Activated gamma-delta T cell treated with anti-CD3 and anti-CD28 coated beads, Interleukin-2, amount 50 U/mL, for 16 hours (primary cell): ENCODE measurements around the gene USP22.
A peak's percentile ranks its signal among the peaks of the same experiment; 100 is the strongest.

Experiments
- DNase-seq: peaks from one replicate; pipeline ENCODE4 v3.0.0-alpha.2; 2020; ENCODE audit warnings: low read depth

Gene USP22

DNA sequence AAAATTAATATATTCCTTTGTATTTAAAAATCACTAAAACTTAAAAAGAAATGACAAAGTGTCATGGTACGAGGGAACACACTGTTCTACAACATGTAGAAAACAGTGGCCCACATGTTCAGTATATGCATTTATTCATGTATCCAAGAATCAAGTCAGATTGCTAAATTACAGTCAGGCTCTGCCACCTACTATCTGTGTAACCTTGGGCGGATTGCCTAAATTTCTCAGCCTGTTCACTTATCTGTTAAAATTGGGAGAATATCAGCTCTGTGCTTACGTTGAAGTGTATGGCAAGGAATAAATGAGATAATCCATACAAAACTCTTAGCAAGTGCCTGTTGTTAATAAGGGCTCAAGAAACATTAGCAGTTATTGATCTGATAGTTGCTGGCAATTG is 3.4 kb upstream of the USP22 start:
- DNase-seq, result no peak

- no peak for DNase-seq
These were observed 2.2 kb upstream of the USP22 start for GRCh38 chr17:21044971-21045370.

- DNase-seq, result peak; percentile 93
These were observed 753 bp upstream of the USP22 start for GRCh38 chr17:21043296-21044232.

DNA sequence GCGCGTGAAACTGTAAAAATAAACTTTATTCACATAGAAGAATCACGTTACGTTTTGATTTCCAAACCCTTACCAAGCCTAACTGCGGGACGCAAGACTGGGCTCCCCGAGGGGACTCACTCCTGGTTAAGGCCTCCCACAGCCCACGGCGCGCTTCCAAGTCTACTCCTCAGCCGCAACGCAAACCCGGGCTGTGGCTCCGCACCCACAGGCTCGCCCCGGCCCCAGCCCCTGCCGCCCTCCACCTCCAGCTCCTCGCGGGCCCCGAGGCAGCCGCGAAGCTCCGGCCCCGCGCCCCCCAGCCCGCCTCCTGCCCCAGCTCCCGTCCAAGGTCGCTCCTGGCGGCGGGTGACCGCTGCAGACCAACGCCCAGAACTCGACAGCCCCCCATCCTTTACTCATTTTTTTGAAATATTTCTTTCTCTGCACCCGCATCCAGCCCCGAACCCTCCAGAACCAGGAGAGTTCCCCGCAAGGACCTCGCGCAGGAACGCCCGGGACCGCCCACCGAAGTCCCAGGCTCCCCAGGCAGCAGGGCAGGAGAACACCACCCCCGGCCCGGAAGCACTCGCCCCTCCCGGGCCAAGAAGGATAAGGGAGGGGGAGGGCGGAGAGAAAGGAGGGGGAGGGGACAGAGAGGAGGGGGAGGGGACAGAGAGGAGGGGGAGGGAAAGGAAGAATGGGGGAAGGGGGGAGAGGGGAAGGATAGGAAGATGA is 912 bp downstream of the USP22 start:
- DNase-seq, result peak; percentile 46

DNA sequence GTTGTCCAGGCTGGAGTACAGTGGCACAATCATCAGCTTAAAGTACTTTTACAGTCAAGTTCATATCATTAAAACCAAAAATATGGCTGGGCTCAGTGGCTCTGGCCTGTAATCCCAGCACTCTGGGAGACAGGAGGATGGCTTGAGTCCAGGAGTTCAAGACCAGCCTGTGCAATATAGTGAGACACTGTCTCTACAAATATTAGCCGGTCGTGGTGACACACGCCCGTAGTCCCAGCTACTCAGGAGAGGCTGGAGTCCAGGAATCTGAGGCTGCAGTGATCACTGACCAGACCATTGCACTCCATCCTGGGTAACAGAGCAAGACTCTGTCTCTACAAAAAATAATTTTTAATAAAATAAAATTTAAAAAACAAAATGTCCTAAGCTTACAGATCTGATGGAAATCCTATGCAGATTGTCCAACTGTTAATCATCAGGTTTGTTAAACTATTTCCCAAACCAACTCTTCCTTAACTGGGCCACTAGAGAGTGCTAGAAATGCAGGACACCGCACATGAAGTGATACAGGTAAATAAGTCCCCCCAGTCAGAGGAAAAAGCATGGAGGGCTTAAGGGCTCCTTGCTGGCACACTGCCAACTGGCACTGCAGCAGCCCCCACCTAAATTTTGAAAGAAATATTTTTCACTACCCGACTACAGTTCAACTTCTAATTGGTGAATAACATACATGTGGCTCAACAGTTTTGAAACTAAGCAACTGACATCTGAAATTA is 2.8 kb downstream of the USP22 start:
- no peak for DNase-seq

- no peak for DNase-seq
These were observed 5.6 kb downstream of the USP22 start for GRCh38 chr17:21037117-21037803.

DNA sequence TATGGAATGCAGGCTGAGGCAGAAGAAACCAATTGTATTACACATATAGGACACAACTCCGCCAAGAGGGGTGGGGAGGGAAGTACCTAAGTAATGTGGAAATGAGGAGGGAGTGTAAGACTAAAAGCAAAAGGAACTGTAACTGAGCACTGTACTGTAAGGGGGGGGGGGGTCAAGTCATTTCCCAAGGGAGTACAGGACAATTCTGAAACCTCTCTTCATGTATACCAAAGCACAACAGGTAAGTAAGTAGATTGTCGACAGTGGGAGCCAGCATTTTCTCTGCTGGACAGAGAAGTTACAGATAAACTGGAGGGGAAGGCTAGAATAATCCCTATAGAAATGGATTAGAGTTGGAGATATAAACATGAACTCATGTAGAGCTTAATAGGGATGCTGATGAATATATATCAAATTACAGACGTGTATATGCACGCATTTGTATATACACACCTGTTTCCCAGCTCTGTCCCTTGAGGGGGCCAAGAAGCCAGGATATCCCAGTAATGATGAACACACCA is 6.4 kb downstream of the USP22 start:
- DNase-seq, result no peak

GRCh38 chr17:21035406-21035805 is 7.4 kb downstream of the USP22 start:
- no peak for DNase-seq

DNA sequence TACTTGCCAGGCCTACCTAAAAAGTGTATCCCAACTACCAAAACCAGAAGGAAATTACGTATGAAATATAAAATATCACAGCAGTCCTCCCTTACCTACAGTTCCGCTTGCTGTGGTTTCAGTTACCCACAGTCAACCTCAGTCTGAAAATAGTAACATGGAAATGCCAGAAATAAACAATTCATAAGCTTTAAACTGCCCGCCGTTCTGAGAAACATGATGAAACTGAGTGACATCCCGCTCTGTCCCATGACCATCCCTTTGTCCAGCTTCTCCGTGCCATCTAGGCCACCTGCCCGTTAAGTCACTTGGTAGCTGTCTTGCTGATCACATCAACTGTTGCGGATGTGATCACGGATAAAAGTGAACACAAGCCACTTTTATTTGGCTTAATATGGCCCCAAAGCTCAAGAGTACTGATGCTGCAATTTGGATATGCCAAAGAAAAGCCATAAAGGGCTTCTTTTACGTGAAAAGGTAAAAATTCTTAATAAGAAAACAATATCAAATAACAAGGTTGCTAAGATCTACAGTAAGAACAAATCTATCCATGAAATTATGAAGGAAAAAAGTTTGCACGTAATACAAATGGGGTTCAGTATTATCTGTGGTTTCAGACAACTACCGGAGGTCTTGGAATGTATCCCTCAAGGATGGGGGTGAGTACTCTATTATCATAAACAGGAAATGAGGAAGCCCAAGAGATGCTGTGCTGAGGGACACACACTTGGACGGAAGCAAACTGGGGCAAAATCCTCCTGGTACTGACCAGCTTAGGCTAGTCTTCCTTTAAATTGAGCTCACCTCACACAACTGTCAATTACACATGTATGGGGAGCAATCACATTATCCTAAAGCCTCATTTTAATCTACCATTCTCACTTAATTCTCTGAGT is 8.2 kb downstream of the USP22 start:
- peak; percentile 21 for DNase-seq

DNA sequence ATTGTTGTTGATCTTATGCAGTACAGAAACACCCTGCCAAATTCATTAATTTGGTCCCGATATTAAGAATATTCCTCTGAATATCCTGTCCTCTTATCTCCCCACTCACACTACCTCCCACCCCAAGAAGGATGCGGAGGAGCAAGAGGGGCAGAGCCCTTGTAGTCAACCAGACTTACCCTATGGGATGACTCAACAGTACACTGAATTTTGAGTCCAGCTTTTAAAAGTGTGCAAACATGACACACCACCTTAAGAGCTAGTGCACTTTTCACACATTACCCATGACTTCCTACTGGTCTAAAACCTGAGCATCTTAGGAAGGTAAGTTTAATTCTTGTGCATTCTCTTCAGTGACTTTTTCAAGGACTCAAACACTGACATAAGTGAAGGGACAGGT is 9.5 kb downstream of the USP22 start:
- no peak for DNase-seq

DNA sequence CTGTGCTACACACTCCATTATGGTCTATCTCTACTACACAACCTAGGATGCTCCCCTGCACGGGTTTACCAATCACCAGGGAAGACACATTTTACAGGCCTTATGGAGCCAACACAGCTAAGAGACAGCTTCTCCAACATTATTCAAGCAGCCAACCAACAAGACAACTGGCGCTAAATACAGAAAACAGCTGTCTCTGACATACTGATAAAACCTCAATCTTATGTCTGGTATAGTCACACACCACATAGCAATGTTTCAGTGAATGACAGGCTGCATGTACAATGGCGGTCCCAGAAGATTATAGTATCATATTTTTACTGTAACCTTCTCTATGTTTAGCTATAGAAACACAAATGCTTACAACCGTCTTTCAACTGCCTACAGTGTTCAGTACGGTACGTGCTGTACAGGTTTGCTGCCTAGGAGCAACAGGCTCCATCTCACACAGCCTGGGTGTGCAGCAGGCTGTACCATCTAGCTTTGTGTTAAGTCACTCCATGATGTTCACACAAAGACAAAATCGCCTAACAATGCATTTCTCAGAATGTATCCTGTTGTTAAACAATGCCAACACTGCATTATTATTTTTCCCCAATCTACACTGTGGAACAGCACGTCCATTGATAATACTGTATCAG is 10.9 kb downstream of the USP22 start:
- no peak for DNase-seq

DNA sequence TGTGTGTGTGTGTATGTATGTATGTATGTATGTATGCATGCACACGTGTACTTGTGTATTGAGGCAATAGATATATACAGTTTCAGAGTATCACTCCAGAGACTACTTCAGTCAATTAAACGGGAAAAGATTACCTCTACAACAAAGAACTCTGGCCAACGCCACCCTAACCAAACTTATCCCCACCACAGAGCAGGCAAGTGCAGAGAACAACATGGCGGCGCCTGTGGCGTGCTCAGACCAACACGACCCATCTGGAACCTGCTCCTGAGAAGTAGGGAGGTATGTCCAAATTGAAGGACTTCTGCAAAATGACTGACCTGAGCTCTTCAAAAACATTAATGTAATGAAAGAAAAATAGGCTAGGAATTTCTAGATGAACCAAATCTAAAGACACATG is 12.4 kb downstream of the USP22 start:
- DNase-seq, result no peak

- DNase-seq, result no peak
These were observed 13.3 kb downstream of the USP22 start for GRCh38 chr17:21029515-21029914.

GRCh38 chr17:21029036-21029435 is 13.8 kb downstream of the USP22 start:
- no peak for DNase-seq

GRCh38 chr17:21028192-21028591 is 14.6 kb downstream of the USP22 start:
- DNase-seq, result no peak

DNA sequence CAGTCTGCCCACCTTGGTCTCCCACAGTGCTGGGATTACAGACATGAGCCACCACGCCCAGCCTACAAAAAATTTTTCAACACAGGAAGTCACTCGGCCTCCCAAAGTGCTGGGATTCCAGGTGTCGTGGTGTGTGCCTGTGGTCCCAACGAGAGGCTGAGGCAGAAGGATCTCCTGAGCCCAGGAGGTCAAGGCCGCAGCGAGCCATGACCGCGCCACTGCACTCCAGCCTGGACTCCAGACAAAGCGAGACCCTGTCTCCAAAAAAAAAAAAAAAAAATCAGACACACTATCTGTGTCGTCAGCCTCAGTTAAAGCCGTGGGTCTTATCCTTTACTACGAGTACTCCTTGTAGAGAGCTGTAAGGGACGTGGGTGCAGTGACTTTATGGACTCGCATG is 15.8 kb downstream of the USP22 start:
- no peak for DNase-seq

GRCh38 chr17:21025451-21025850 is 17.4 kb downstream of the USP22 start:
- no peak for DNase-seq

GRCh38 chr17:21024024-21024423 is 18.8 kb downstream of the USP22 start:
- no peak for DNase-seq

GRCh38 chr17:21021208-21021803 is 21.5 kb downstream of the USP22 start:
- no peak for DNase-seq

DNA sequence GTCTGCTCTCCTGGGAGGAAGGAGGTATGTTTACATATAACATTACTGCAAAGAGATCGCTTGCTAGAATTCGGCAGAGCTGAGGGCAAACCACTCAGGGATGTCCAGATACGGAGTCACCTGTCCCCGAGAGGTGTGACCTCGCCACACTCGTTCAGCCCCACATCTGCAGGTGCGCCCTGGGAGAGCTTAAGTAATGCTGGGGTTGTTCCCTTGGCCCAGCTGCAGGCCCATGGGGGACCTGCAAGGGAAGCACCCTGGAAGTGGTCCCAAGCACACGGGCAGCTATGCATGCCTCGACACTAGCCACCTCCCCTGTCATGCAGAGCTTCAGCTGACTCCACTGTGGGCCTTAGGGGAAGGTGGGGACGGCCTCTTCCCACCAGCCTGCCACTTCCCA is 22.2 kb downstream of the USP22 start:
- no peak for DNase-seq
